CD4-positive, alpha-beta T cell (primary cell): ENCODE results near the gene SPA17. TPM values are rescaled to one million over a fixed set of nuclear protein-coding genes. Genes with fewer than 3 reads are reported as not detected.

Experiments
- ATAC-seq: fragments of 200-7000 bp; cut with Tn5 transposase; one replicate; pipeline ENCODE4 v1.10.0; 2022; ENCODE audit warnings: mild to moderate bottlenecking; ENCODE audit not compliant: poor library complexity
- CTCF ChIA-PET: fragments of 350-600 bp; sonication (Branson Sonifier 250); formaldehyde crosslinking; loops from one replicate; lab custom pipeline; 2021; ENCODE audit warnings: antibody characterized with exemption, inconsistent platforms; lab: Charles Lee
- POLR2A ChIA-PET: fragments of 350-600 bp; sonication (Branson Sonifier 250); formaldehyde crosslinking; loops from one replicate; lab custom pipeline; 2021; ENCODE audit warnings: antibody characterized with exemption, inconsistent platforms; lab: Charles Lee
- DNase-seq, 14 experiments: peaks; one replicate each; pipeline ENCODE4 v3.0.0-alpha.2; 2013 to 2020; ENCODE audit warnings: mixed read lengths in 2 of 14
- H3K27ac ChIP-seq, 2 donors: one replicate each; pipeline versions ENCODE4 v1.5.1 to v1.7.0; 2013; ENCODE audit warnings: low read length in 2 of 2, low read depth in 1 of 2, mild to moderate bottlenecking in 1 of 2
- H3K27me3 ChIP-seq, 2 experiments: 1 replicate in 1 of 2; 2 replicates in 1 of 2; pipeline versions ENCODE4 v1.6.1 to v1.7.0; 2013; ENCODE audit warnings: low read length in 2 of 2, control low read depth in 1 of 2, mild to moderate bottlenecking in 1 of 2, moderate library complexity in 1 of 2; ENCODE audit not compliant: insufficient read depth in 2 of 2, control insufficient read depth in 1 of 2
- H3K36me3 ChIP-seq: one replicate; pipeline ENCODE4 v1.6.1; 2013; ENCODE audit warnings: low read length, control low read depth; ENCODE audit not compliant: insufficient read depth
- H3K4me1 ChIP-seq: one replicate; pipeline ENCODE4 v1.6.1; 2013; ENCODE audit warnings: low read length, control low read depth; ENCODE audit not compliant: insufficient read depth
- H3K4me3 ChIP-seq: one replicate; pipeline ENCODE4 v1.5.1; 2013; ENCODE audit warnings: mild to moderate bottlenecking, low read length, moderate library complexity
- H3K9me3 ChIP-seq, 2 experiments: 1 replicate in 1 of 2; 2 replicates in 1 of 2; pipeline versions ENCODE4 v1.6.1 to v1.7.0; 2013; ENCODE audit warnings: low read length in 2 of 2, mild to moderate bottlenecking in 2 of 2, control low read depth in 1 of 2, moderate library complexity in 1 of 2; ENCODE audit not compliant: control insufficient read depth in 1 of 2, insufficient read depth in 1 of 2
- H3K27ac Mint-ChIP-seq: one replicate; pipeline ENCODE4 v1.8.0; 2020; ENCODE audit warnings: mixed read lengths
- H3K27me3 Mint-ChIP-seq: one replicate; pipeline ENCODE4 v1.8.0; 2021; ENCODE audit warnings: mixed read lengths
- H3K36me3 Mint-ChIP-seq: one replicate; pipeline ENCODE4 v1.8.0; 2021; ENCODE audit warnings: low read depth, mixed read lengths
- H3K4me1 Mint-ChIP-seq: one replicate; pipeline ENCODE4 v1.8.0; 2021; ENCODE audit warnings: low read depth, mixed read lengths
- H3K4me3 Mint-ChIP-seq: one replicate; pipeline ENCODE4 v1.8.0; 2020; ENCODE audit warnings: mild to moderate bottlenecking, mixed read lengths
- H3K9me3 Mint-ChIP-seq: one replicate; pipeline ENCODE4 v1.8.0; 2020; ENCODE audit warnings: mixed read lengths
- CTCF ChIP-seq: fragments of 200-600 bp; IDR thresholded peaks from one replicate; pipeline ENCODE4 v1.8.0; 2022; ENCODE audit warnings: antibody characterized with exemption, mild to moderate bottlenecking
- intact Hi-C, 2 experiments: fragments of 100-400 bp; cut with DNase I in 1 of 2; cut with micrococcal nuclease in 1 of 2; formaldehyde crosslinking; loops; one replicate each; pipeline versions ENCODE4 v1.15.1 to v1.9.0; 2023 to 2025; cut with DNase I, micrococcal nuclease
- total RNA-seq, 174 experiments: library from RNA in 2 of 174; stranded (reverse) in 2 of 174; gene quantifications; one replicate each; pipeline ENCODE4 v1.2.3 and lab custom pipeline; 2021 to 2026

Gene SPA17
- total RNA-seq, 2 experiments from 2014 or later: 0.16 TPM; not detected in 1

DNA sequence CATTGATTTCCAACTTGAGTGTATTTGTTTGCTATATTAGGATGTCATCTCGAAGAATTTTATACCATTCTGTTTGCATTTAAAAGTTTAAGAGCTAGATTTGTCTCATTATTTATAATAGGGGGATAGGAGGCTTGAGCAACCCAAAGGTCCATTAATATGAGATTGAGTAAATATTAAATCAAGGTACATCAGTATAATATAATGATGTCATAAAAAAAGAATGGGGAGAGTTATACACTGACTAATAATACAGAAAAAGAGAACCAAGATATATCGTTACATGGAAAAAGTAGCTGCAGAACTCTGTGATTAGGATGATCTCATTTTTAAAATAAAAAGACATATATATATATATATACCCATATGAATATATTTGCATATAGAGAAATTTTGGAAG, 19.4 kb downstream of the SPA17 start:
- Histone ChIP-seq H3K4me3 (no peak overlapping the region), H3K36me3 (no peaks in the 10 kb centered on the region), H3K27ac (no peak overlapping the region), H3K9me3 (no peaks in the 10 kb centered on the region), H3K27me3 (no peaks in the 10 kb centered on the region), H3K4me1 (no peaks in the 10 kb centered on the region)
- H3K27ac Mint-ChIP-seq: no peak overlapping the region
- no peak for TF ChIP-seq CTCF
- DNase-seq (no peak), ATAC-seq (no peak)
- intact Hi-C loops: no loop called here
- H3K4me1 Mint-ChIP-seq: no peaks in the 10 kb centered on the region
- POLR2A ChIA-PET: no interaction called here
- no peaks in the 10 kb centered on the region for H3K36me3 Mint-ChIP-seq
- no peaks in the 10 kb centered on the region for H3K9me3 Mint-ChIP-seq
- no peak overlapping the region for H3K4me3 Mint-ChIP-seq
- H3K27me3 Mint-ChIP-seq: no peaks in the 10 kb centered on the region
- CTCF ChIA-PET: no interaction called here

- intact Hi-C loops: no loop called here
- Histone ChIP-seq H3K4me3 (no peak overlapping the region), H3K27me3 (peaks cover 0 to 3% of the 10 kb centered on the region in 2 experiments), H3K9me3 (no peaks in the 10 kb centered on the region), H3K36me3 (no peaks in the 10 kb centered on the region), H3K27ac (no peak overlapping the region), H3K4me1 (no peaks in the 10 kb centered on the region)
- Mint-ChIP-seq H3K9me3 (peaks cover 9% of the 10 kb centered on the region), H3K36me3 (peaks cover 7% of the 10 kb centered on the region), H3K27me3 (peaks cover 16% of the 10 kb centered on the region), H3K4me1 (no peaks in the 10 kb centered on the region), H3K27ac (no peak overlapping the region), H3K4me3 (no peak overlapping the region)
- DNase-seq (no peak), ATAC-seq (no peak)
- CTCF ChIA-PET: no interaction called here
- POLR2A ChIA-PET: no interaction called here
- TF ChIP-seq CTCF: no peak
Measured at GRCh38 chr11:124699547-124699946, 25.8 kb downstream of the SPA17 start.

- H3K9me3 Mint-ChIP-seq: peaks cover 9% of the 10 kb centered on the region
- H3K27ac Mint-ChIP-seq: no peak overlapping the region
- H3K9me3 ChIP-seq: no peaks in the 10 kb centered on the region
- H3K4me3 ChIP-seq: no peak overlapping the region
- POLR2A ChIA-PET: interaction anchor here (1.2 kb wide), 1 partner anchor 27 kb away, joined by 3 read pairs; the partner anchor contains the start of gene SIAE
- H3K27me3 ChIP-seq: peaks cover 0 to 3% of the 10 kb centered on the region in 2 experiments
- no peaks in the 10 kb centered on the region for H3K36me3 ChIP-seq
- peaks cover 7% of the 10 kb centered on the region for H3K36me3 Mint-ChIP-seq
- DNase-seq (no peak), ATAC-seq (no peak)
- no peaks in the 10 kb centered on the region for H3K4me1 Mint-ChIP-seq
- no peaks in the 10 kb centered on the region for H3K4me1 ChIP-seq
- TF ChIP-seq CTCF: no peak
- CTCF ChIA-PET: no interaction called here
- intact Hi-C loops: no loop called here
- H3K4me3 Mint-ChIP-seq: no peak overlapping the region
- H3K27ac ChIP-seq: no peak overlapping the region
- peaks cover 16% of the 10 kb centered on the region for H3K27me3 Mint-ChIP-seq
Measured at GRCh38 chr11:124700028-124700427, 26.3 kb downstream of the SPA17 start.
